Left ventricle myocardium inferior (tissue), 1 donor: ENCODE results near the gene PTPRR. TPM values are rescaled to one million over a fixed set of nuclear protein-coding genes. Genes with fewer than 3 reads are reported as not detected.

Source experiments
- DNase-seq: peaks from one replicate; pipeline ENCODE4 v3.0.0-alpha.2; 2020
- H3K27ac ChIP-seq: fragments of 200-600 bp; replicated peaks from 2 replicates; pipeline ENCODE4 v1.8.0; 2021
- H3K27me3 ChIP-seq: fragments of 200-600 bp; 2 replicates; pipeline ENCODE4 v1.8.0; 2021; ENCODE audit warnings: low read depth
- H3K36me3 ChIP-seq: fragments of 200-600 bp; 2 replicates; pipeline ENCODE4 v1.8.0; 2021
- H3K4me1 ChIP-seq: fragments of 200-600 bp; 2 replicates; pipeline ENCODE4 v1.8.0; 2021
- H3K4me3 ChIP-seq: fragments of 200-600 bp; 2 replicates; pipeline ENCODE4 v1.8.0; 2021; ENCODE audit warnings: mild to moderate bottlenecking, moderate library complexity
- H3K9me3 ChIP-seq: fragments of 200-600 bp; replicated peaks from 2 replicates; pipeline ENCODE4 v1.8.0; 2021
- CTCF ChIP-seq: fragments of 200-600 bp; IDR thresholded peaks from 2 replicates; pipeline ENCODE4 v1.8.0; 2021; ENCODE audit warnings: antibody characterized with exemption, mild to moderate bottlenecking, borderline replicate concordance
- intact Hi-C: fragments of 100-400 bp; cut with micrococcal nuclease; formaldehyde crosslinking; loops from one replicate; pipeline ENCODE4 v1.11.0; 2022
- total RNA-seq: library from RNA; stranded (reverse); fragmentation: NEBNext Ultra II Directional; extraction: Animal tissue kit (Norgen Biotek cat#: 25700); gene quantifications from one replicate; pipeline ENCODE4 v1.2.1, GENCODE V29; 2021
- donor health status: DM: no; HTN: yes; CAD: no; lungs with severe emphysema.

PTPRR gene
- total RNA-seq, 1 donor from 2014 or later = 1.3 TPM

DNA sequence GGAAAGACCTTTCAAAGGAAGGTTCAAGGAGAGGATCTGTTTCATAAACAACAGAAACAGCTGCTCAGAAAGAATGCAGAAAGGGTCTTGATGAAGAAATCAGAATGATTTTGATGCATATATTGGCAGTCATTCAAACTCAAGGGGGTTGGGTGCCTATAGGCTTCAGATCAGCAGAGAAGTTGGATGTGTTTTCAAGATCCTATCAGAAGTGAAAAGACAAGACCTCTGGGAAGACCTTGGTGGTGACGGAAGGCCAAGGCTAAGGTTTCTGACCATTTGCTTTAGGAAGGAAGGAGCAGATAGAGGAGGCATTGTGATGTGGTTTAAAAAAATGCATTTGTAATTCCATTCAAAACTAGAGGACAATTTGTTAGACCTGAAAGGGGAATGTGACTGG is 268.1 kb downstream of the PTPRR start:
- no peak for TF ChIP-seq CTCF
- no peak for DNase-seq
- H3K4me1 ChIP-seq = peaks cover 21% of the 10 kb centered on the region
- H3K27ac ChIP-seq = no peak overlapping the region
- H3K4me3 ChIP-seq = no peak overlapping the region
- no peaks in the 10 kb centered on the region for H3K9me3 ChIP-seq
- no peaks in the 10 kb centered on the region for H3K27me3 ChIP-seq
- intact Hi-C loops = no loop called here
- no peaks in the 10 kb centered on the region for H3K36me3 ChIP-seq

DNA sequence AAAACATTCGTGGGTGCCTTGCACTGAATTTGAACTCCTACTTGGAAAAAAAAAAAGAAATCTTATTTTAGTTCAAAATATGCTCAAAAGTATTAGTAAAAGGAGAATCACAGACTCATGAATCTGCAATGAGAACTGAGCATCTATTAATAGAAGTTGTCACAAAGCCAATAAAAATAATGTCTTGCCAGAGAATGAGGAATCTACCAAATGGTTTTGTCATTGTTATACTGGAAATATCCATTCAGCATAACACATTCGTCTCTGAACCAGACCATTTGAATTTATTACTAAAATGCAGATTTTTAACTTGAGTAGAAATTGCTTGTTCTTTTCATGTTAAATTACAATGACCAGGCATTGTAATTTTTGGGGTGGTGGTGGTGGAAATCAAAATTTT is 271.7 kb downstream of the PTPRR start:
- no peak for TF ChIP-seq CTCF
- Histone ChIP-seq H3K36me3 (no peaks in the 10 kb centered on the region), H3K27me3 (no peaks in the 10 kb centered on the region), H3K4me1 (peaks cover 49% of the 10 kb centered on the region), H3K27ac (peak overlapping the region; percentile 72), H3K9me3 (no peaks in the 10 kb centered on the region), H3K4me3 (no peak overlapping the region)
- intact Hi-C loops = no loop called here
- no peak for DNase-seq

DNA sequence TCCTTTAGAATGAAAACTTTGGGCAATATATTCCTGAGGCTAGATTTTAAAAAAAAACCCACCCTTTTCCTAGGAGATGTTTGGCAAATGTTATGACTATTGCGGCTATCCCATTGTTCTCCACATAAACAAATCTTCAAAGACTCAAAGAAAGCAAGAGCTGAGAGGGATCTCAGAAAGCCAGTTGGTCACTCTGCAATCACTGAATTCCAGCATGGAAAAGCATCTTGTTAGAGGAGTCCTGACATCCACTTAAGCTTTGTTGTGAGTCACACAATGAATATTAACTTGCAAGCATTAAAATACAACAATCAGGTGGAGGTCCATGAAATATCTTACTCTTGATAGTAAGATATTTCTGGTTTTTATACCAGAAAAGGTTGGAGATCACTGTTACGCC is 272.3 kb downstream of the PTPRR start:
- H3K27ac ChIP-seq = peak overlapping the region; percentile 72
- H3K9me3 ChIP-seq = no peaks in the 10 kb centered on the region
- peaks cover 49% of the 10 kb centered on the region for H3K4me1 ChIP-seq
- no peak for DNase-seq
- no peak for TF ChIP-seq CTCF
- H3K27me3 ChIP-seq = no peaks in the 10 kb centered on the region
- H3K4me3 ChIP-seq = no peak overlapping the region
- intact Hi-C loops = no loop called here
- H3K36me3 ChIP-seq = no peaks in the 10 kb centered on the region

GRCh38 chr12:70646850-70647249 is 273.7 kb downstream of the PTPRR start:
- TF ChIP-seq CTCF = no peak
- no peak for DNase-seq
- Histone ChIP-seq H3K4me1 (peaks cover 49% of the 10 kb centered on the region), H3K9me3 (no peaks in the 10 kb centered on the region), H3K36me3 (no peaks in the 10 kb centered on the region), H3K4me3 (no peak overlapping the region), H3K27ac (peak overlapping the region; percentile 68), H3K27me3 (no peaks in the 10 kb centered on the region)
- intact Hi-C loops = no loop called here

- Histone ChIP-seq H3K4me3 (peak overlapping the region; percentile 13), H3K27ac (peak overlapping the region; percentile 75), H3K36me3 (no peaks in the 10 kb centered on the region), H3K4me1 (peaks cover 49% of the 10 kb centered on the region), H3K27me3 (no peaks in the 10 kb centered on the region), H3K9me3 (no peaks in the 10 kb centered on the region)
- DNase-seq = peak; percentile 40
- intact Hi-C loops = no loop called here
- no peak for TF ChIP-seq CTCF
Observed at GRCh38 chr12:70645494-70646317, 274.8 kb downstream of the PTPRR start.
